ENCODE data around the gene SLC13A4.
"Not testable (repeated sequence)": the region's sequence is repeated elsewhere in the genome, so short reads cannot be mapped to it uniquely, and the experiment has no call there.

SLC13A4 gene

GRCh38 chr7:135748770-135749169 is 20.8 kb upstream of the SLC13A4 start, which contains the start of gene FAM180A:
Gene FAM180A (minus strand): TSS chr7:135748813. CDS start chr7:135748580, 233 bp downstream.
- peak in 1 of 2 experiments; percentile 82 for DNase-seq

GRCh38 chr7:135747366-135747765 is 19.4 kb upstream of the SLC13A4 start:
- DNase-seq = no peak

DNA sequence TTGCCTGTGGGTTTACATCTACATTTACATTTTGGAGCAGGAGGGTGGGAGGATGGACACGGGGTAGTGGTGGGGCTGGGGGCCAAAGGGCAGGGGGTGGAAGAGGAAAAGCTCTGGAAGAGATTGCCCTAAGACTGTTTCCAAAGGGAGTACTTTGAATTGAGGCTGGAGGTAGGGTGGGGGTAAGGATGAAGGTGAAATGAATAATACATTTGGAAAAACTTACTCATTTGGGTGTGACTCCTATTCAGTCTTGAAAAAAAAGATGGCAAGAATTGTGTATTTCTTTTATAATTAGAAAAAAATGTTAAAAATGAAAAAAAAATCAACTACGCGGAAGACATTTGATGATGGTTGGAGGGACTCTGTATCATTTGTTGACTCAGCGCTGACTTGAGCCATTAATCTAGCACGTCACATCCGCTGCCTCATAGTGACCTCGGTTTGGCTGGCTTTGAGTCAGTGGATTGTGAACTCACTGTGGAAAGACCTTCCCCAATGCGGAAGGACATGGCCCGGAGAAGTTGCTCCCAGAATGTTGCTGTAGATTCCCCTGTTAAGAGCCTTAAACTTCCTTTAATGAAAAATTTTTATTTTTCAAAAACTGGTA is 17.8 kb upstream of the SLC13A4 start:
- peak in 1 of 2 experiments; percentile 29 for DNase-seq

DNA sequence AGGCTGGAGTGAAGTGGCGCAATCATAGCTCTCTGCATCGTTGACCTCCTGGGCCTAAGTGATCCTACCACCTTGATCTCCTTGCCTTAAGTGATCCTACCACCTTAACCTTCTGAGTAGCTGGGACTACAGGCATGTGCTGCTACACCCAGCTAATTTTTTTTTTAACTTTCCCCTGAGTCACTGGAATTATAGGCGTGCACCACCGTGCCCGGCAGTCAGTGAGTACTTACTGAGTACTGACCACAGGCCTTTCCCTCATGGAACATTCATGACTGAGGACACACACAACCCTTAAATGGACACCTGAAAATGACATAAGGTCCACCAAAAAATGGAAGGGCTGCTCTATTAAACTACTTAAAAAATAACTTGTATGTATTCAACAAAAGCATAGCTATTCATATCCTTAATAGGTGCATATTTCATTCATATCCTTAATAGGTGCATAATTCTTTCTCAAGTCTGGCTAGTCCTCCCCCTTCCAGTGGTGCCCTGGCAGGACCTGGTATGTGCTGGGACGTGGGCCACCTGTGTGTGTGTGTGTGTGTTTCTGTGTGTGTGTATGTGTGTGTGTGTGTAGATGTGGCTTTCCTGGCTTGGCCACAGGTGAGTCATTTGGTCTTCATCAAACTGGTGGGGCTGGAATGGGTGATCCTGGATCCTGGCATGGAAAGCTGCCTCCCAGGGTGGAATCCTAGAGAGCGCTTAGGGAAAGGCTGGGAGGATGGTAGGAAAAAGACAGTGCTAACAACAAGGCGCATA is 17.1 kb upstream of the SLC13A4 start:
- no peak for DNase-seq

- peak; percentile 21 to 79 for DNase-seq
Measured at GRCh38 chr7:135743907-135744731, 16.1 kb upstream of the SLC13A4 start.

DNA sequence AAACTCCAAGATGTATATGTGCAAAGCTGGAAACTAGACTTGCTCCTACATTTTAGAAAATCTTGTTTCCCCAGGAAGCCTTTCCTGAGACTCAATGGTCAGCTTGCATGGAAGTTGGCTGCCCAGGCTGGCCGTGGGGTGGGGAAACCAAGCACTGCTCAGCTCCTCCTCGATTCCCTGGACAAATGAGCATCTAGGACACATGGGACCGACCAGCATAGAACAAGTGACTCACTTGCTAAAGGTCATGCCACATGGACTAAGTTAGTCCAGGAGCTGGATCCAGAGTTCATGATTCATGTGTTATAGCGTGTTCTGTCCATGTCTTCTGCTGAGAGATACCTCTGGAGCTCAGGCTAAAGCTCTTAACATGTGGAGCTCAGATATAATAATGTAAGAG is 14.4 kb upstream of the SLC13A4 start:
- DNase-seq = no peak

GRCh38 chr7:135741905-135742304 is 13.9 kb upstream of the SLC13A4 start:
- DNase-seq = no peak

DNA sequence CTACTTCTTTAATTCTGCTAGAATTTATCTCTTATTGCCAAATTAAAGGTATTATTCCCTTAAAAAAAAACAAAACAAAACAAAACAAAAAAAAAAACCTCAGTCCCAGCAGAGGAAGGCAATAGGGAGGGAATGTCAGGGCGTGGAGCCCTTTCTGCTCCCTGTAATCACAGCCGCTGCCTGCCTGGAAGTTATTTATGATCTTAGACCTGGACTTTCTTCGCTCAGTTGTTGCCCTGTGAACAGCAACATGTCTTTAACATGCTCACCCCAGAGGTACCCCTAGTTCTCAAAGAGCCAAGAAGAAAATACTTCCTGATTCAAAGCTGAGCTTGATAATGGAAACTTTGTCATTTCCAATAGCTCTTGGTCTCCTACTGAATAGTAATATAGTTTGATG is 12.9 kb upstream of the SLC13A4 start:
- no peak for DNase-seq

GRCh38 chr7:135737306-135737647 is 9.3 kb upstream of the SLC13A4 start:
- DNase-seq = not testable (repeated sequence)

GRCh38 chr7:135736586-135737305 is 8.8 kb upstream of the SLC13A4 start:
- DNase-seq = no peak

DNA sequence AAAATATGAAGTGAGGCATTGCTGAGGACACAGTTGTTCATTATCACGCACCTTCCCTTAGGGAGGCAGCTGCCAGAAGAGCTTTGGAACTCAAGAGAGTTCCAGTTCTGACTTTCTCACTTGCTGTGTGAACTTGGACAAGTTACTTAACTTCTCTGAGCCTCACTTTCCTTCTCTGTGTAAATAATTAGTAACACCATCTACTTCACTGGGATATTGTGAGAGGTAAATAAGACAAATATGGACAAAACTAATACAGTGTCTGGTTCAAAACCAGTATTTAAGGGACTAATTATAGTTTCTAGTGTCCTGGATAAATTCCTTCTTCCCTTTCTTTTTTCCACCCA is 6.3 kb upstream of the SLC13A4 start:
- no peak for DNase-seq

GRCh38 chr7:135733603-135734342 is 5.8 kb upstream of the SLC13A4 start:
- DNase-seq = no peak

GRCh38 chr7:135731131-135731530 is 3.1 kb upstream of the SLC13A4 start:
- DNase-seq = no peak

DNA sequence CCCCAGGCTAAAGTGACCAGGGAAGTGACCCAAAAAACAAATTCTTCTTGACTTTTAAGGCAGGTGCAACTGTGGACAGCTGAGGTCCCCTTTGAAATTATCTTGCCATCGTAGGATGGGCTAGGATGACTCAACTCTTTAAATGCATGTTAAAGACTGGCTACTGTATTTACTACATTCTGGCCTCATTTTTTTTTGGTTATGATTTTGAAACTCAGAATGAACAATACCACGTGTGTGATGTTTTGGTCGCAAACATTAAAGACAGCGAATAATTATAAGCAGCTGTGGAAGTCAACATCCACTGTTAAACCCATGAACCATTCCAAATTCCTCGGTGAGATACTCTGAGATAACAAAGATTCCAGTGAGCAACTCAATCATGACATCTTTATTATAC is 1.2 kb upstream of the SLC13A4 start:
- no peak for DNase-seq

GRCh38 chr7:135726911-135727673 is 894 bp downstream of the SLC13A4 start:
- DNase-seq = no peak

GRCh38 chr7:135726276-135726788 is 1.7 kb downstream of the SLC13A4 start:
- DNase-seq = no peak

DNA sequence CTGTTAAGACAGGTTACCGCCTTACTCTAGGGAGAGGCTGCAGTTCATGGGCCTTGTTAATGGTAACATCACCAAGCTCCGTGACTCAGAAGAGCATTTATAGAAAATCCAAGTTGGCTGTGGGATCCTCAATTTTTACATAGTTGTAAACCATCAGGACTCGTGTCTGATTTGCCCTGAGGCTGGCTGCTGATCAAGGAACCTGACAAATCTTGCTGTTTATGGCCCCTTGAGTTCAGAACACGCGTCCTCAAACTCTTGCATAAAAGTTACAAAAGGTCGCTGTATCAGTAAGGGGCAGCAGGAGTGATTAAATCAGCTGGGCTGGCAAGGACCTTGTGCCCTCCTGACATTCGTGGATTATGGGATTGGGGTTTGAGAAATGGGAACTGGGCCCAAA is 4.6 kb downstream of the SLC13A4 start:
- DNase-seq = no peak

- no peak for DNase-seq
Measured at GRCh38 chr7:135721198-135721820, 6.7 kb downstream of the SLC13A4 start.

GRCh38 chr7:135719688-135720087 is 8.3 kb downstream of the SLC13A4 start:
- DNase-seq = no peak

GRCh38 chr7:135718794-135719437 is 9.1 kb downstream of the SLC13A4 start:
- no peak for DNase-seq
